OCI-LY3 (cell line): ENCODE results near the gene CAT.

ENCODE experiments used
- H2AFZ ChIP-seq: fragments of 200-600, 300-600 bp; shearing (Covaris generic); 2 replicates; pipeline ENCODE4 v1.6.0; 2014; ENCODE audit warnings: antibody characterized with exemption, low read depth, low read length
- H3K27ac ChIP-seq: fragments of 200-600, 300-600 bp; sonication (generic); 2 replicates; pipeline ENCODE4 v1.5.1; 2014; ENCODE audit warnings: mild to moderate bottlenecking, low read length, moderate library complexity, mixed read lengths
- H3K27me3 ChIP-seq: fragments of 200-600, 300-600 bp; sonication (generic); 2 replicates; pipeline ENCODE4 v1.6.1; 2014; ENCODE audit warnings: low read depth, low read length, mixed read lengths
- H3K36me3 ChIP-seq: fragments of 200-600, 300-600 bp; sonication (generic); replicated peaks from 2 replicates; pipeline ENCODE3; 2014; ENCODE audit warnings: low read depth, low read length, mixed read lengths
- H3K4me1 ChIP-seq: fragments of 300-600, 200-600 bp; sonication (generic); 2 replicates; pipeline ENCODE4 v1.6.1; 2014; ENCODE audit warnings: low read length, mixed read lengths
- H3K4me2 ChIP-seq: fragments of 200-600, 300-600 bp; sonication (generic); 2 replicates; pipeline ENCODE4 v1.6.1; 2014; ENCODE audit warnings: low read length, mixed read lengths
- H3K4me3 ChIP-seq: fragments of 300-600, 200-600 bp; sonication (generic); 2 replicates; pipeline ENCODE4 v1.5.1; 2014; ENCODE audit warnings: antibody characterized with exemption, mild to moderate bottlenecking, low read length, moderate library complexity
- H3K79me2 ChIP-seq: fragments of 300-600, 200-600 bp; shearing (Covaris generic); 2 replicates; pipeline ENCODE4 v1.6.1; 2014; ENCODE audit warnings: mild to moderate bottlenecking, low read length, mixed read lengths
- H3K9ac ChIP-seq: fragments of 300-600, 200-600 bp; shearing (Covaris generic); 2 replicates; pipeline ENCODE4 v1.6.0; 2014; ENCODE audit warnings: mild to moderate bottlenecking, low read length, moderate library complexity
- H3K9me3 ChIP-seq: fragments of 200-600, 300-600 bp; shearing (Covaris generic); 2 replicates; pipeline ENCODE4 v1.6.1; 2014; ENCODE audit warnings: low read length, mixed read lengths; ENCODE audit not compliant: insufficient read depth
- H4K20me1 ChIP-seq: fragments of 200-600, 300-600 bp; sonication (generic); 2 replicates; pipeline ENCODE4 v1.6.1; 2016; ENCODE audit warnings: low read length, mixed read lengths; ENCODE audit not compliant: insufficient read depth
- EZH2phosphoT487 ChIP-seq: fragments of 200-600 bp; shearing (Covaris generic); IDR thresholded peaks from 2 replicates; pipeline ENCODE4 v1.6.1; 2018; ENCODE audit warnings: antibody characterized with exemption, mixed run types, low read depth
- TF ChIP-seq, protein P1 (sequence below): fragments of 200-600, 300-600 bp; sonication (generic); IDR thresholded peaks from 2 replicates; pipeline ENCODE4 v1.5.1; 2014; ENCODE audit warnings: antibody characterized with exemption, low read length, low read depth

Gene CAT

DNA sequence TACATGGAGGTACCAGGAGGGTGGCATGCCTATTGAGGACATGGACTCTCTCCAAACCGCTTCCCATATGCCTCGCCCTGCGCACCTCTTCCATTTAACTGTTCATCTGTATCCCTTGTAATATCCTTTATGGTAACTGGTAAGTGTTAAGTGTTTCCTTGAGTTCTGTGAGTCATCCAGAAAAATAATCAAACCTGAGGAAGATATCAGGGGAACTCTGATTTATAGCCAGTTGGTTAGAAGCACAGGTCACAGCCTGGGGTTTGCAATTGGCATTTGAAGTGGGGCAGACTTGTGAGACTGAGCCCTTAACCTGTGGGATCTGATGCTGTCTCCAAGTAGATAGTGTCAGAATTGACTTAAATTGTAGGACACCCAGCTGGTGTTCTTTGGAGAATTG, 27.6 kb upstream of the CAT start:
- no peaks in the 10 kb centered on the region for H4K20me1 ChIP-seq
- H3K9ac ChIP-seq, result no peak overlapping the region
- H3K36me3 ChIP-seq, result no peaks in the 10 kb centered on the region
- H3K27ac ChIP-seq, result no peak overlapping the region
- H3K4me3 ChIP-seq, result no peak overlapping the region
- no peak for TF ChIP-seq EZH2phosphoT487
- H2AFZ ChIP-seq, result no peak overlapping the region
- H3K4me2 ChIP-seq, result no peak overlapping the region
- no peaks in the 10 kb centered on the region for H3K79me2 ChIP-seq
- no peaks in the 10 kb centered on the region for H3K4me1 ChIP-seq
- H3K27me3 ChIP-seq, result peaks cover 24% of the 10 kb centered on the region
- H3K9me3 ChIP-seq, result peaks cover 13% of the 10 kb centered on the region; the same call in 1 of the 2 replicates

DNA sequence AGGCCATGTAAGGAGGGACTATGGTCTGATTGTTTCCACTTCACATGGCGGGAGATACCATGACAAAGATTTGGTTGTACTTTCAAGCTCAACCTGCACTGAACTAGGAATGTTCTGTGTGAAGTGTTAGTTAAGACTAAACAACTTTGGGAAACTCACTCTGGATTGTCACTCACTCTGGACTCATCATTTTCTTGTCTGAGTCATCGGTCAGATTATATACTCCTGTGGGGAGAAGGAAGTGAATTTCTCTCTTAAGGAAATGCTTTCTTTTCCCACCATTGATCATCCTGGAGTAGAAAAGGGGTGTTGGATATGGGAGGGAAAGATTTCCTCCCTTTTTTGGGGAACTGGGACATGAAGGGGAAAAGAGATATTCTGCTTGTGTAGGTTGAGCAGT, 26.9 kb upstream of the CAT start:
- H2AFZ ChIP-seq, result no peak overlapping the region
- H3K27ac ChIP-seq, result no peak overlapping the region
- H3K27me3 ChIP-seq, result peaks cover 18% of the 10 kb centered on the region
- H3K79me2 ChIP-seq, result no peaks in the 10 kb centered on the region
- H3K36me3 ChIP-seq, result no peaks in the 10 kb centered on the region
- H3K9ac ChIP-seq, result no peak overlapping the region
- peaks cover 13% of the 10 kb centered on the region; the same call in 1 of the 2 replicates for H3K9me3 ChIP-seq
- H3K4me2 ChIP-seq, result no peak overlapping the region
- H3K4me1 ChIP-seq, result no peaks in the 10 kb centered on the region
- H3K4me3 ChIP-seq, result no peak overlapping the region
- H4K20me1 ChIP-seq, result no peaks in the 10 kb centered on the region
- no peak for TF ChIP-seq EZH2phosphoT487
- TF ChIP-seq, protein P1, sequence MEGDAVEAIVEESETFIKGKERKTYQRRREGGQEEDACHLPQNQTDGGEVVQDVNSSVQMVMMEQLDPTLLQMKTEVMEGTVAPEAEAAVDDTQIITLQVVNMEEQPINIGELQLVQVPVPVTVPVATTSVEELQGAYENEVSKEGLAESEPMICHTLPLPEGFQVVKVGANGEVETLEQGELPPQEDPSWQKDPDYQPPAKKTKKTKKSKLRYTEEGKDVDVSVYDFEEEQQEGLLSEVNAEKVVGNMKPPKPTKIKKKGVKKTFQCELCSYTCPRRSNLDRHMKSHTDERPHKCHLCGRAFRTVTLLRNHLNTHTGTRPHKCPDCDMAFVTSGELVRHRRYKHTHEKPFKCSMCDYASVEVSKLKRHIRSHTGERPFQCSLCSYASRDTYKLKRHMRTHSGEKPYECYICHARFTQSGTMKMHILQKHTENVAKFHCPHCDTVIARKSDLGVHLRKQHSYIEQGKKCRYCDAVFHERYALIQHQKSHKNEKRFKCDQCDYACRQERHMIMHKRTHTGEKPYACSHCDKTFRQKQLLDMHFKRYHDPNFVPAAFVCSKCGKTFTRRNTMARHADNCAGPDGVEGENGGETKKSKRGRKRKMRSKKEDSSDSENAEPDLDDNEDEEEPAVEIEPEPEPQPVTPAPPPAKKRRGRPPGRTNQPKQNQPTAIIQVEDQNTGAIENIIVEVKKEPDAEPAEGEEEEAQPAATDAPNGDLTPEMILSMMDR, result no peak

DNA sequence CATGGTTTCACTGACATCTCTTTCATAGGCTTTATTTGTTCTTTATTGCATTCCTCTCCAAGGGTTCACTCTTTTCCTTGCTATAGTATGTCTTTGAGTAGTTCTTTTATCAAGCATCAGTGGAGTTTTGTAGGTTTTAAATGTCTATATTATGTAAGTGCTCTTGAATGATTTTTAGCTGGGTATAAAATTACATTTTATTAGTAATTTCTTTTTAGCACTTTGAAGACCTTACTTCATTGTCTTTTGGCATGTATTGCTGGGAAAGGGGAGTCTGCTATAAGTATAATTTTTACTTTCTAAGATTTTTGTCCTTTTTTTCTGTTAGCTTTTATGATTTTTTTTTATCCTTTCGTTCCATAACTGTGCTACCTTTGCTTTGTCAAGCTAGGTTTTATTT, 25.5 kb upstream of the CAT start:
- Histone ChIP-seq H3K9ac (no peak overlapping the region), H3K9me3 (peaks cover 13% of the 10 kb centered on the region; the same call in 1 of the 2 replicates), H3K36me3 (no peaks in the 10 kb centered on the region), H3K4me1 (no peaks in the 10 kb centered on the region), H3K27me3 (peaks cover 15% of the 10 kb centered on the region), H3K79me2 (no peaks in the 10 kb centered on the region), H3K27ac (no peak overlapping the region), H4K20me1 (no peaks in the 10 kb centered on the region), H2AFZ (no peak overlapping the region), H3K4me2 (no peak overlapping the region), H3K4me3 (no peak overlapping the region)
- no peak for TF ChIP-seq EZH2phosphoT487

DNA sequence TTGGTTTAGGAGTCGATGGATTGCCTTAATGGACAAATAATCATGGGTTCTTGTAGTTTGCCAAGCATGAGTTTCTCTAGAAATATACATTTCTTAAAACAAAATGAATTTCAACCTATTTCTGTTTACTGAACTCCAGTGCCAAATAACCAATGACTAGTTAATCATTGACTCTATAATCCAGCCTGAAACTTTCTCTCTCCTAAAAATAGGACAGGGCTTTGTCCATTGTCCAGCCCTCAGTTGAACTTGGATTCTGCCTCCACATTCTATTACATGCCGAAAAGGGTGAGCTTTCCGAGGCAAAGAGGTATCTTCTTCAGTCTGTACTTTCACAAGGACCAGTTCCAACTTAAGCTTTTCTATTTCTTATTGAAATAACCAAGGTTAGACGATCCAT, 23.2 kb upstream of the CAT start:
- H3K4me2 ChIP-seq, result no peak overlapping the region
- H3K9me3 ChIP-seq, result peaks cover 13% of the 10 kb centered on the region; the same call in 1 of the 2 replicates
- no peak overlapping the region for H3K4me3 ChIP-seq
- H2AFZ ChIP-seq, result no peak overlapping the region
- H3K27ac ChIP-seq, result no peak overlapping the region
- TF ChIP-seq EZH2phosphoT487, result no peak
- TF ChIP-seq, protein P1, result no peak
- H3K4me1 ChIP-seq, result no peaks in the 10 kb centered on the region
- H4K20me1 ChIP-seq, result no peaks in the 10 kb centered on the region
- no peaks in the 10 kb centered on the region for H3K36me3 ChIP-seq
- no peak overlapping the region for H3K9ac ChIP-seq
- H3K27me3 ChIP-seq, result peaks cover 12% of the 10 kb centered on the region
- no peaks in the 10 kb centered on the region for H3K79me2 ChIP-seq

DNA sequence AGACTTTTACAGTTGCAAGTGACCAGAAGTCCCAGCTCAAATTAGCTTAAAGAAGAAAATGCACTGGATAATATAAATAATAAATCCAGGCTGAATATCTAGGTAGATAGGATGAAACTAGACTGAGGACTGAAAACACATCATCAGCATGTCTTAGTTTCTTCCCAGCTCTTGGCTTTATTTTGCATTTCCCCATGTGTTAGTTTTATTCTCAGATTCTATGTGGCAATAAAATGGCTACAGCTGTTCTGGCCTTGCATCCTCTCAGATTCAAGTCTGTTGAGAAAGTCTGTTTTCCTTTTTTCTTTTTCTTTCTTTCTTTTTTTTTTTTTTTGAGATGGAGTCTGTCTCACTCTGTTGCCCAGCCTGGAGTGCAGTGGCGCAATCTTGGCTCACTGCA, 22.6 kb upstream of the CAT start:
- TF ChIP-seq, protein P1, result no peak
- no peak for TF ChIP-seq EZH2phosphoT487
- no peak overlapping the region for H3K9ac ChIP-seq

More for the DNA sequence above, 22.6 kb upstream of the CAT start:
- Histone ChIP-seq H3K79me2 (no peaks in the 10 kb centered on the region), H3K4me1 (no peaks in the 10 kb centered on the region), H3K27ac (no peak overlapping the region), H3K4me2 (no peak overlapping the region), H3K4me3 (no peak overlapping the region), H3K9me3 (peaks cover 13% of the 10 kb centered on the region; the same call in 1 of the 2 replicates), H3K36me3 (no peaks in the 10 kb centered on the region), H2AFZ (no peak overlapping the region), H3K27me3 (peaks cover 12% of the 10 kb centered on the region), H4K20me1 (no peaks in the 10 kb centered on the region)
